Transverse colon (tissue), 4 donors: ENCODE measurements around the gene SNTA1.

ENCODE experiments used
- EP300 ChIP-seq: sonication (generic); formaldehyde crosslinking; IDR thresholded peaks from one replicate; pipeline ENCODE4 v1.6.1; 2017; ENCODE audit warnings: antibody characterized with exemption, low read depth
- POLR2A ChIP-seq: fragments of 450-650 bp; IDR thresholded peaks from one replicate; pipeline ENCODE4 v1.6.1; 2016; ENCODE audit warnings: antibody characterized with exemption, mild to moderate bottlenecking, moderate library complexity
- POLR2AphosphoS5 ChIP-seq, 3 donors: sonication (generic); formaldehyde crosslinking; IDR thresholded peaks; one replicate each; pipeline ENCODE4 v1.6.1; 2016; ENCODE audit warnings: antibody characterized with exemption in 3 of 3
- TF ChIP-seq, protein P1 (sequence below), 5 experiments: fragments of 200-600 bp in 3 of 5; fragments of 450-650 bp in 2 of 5; sonication (generic) in 3 of 5; IDR thresholded peaks; 1 replicate in 2 of 5; 2 replicates in 3 of 5; pipeline ENCODE4 v1.5.1; 2016 to 2017; ENCODE audit warnings: antibody characterized with exemption in 5 of 5, inconsistent platforms in 3 of 5, mild to moderate bottlenecking in 2 of 5, moderate library complexity in 1 of 5

- peak; percentile 97 to 98 (median 98) for TF ChIP-seq POLR2AphosphoS5 (IDR thresholded peaks at IDR 0.05)
- TF ChIP-seq, protein P1, sequence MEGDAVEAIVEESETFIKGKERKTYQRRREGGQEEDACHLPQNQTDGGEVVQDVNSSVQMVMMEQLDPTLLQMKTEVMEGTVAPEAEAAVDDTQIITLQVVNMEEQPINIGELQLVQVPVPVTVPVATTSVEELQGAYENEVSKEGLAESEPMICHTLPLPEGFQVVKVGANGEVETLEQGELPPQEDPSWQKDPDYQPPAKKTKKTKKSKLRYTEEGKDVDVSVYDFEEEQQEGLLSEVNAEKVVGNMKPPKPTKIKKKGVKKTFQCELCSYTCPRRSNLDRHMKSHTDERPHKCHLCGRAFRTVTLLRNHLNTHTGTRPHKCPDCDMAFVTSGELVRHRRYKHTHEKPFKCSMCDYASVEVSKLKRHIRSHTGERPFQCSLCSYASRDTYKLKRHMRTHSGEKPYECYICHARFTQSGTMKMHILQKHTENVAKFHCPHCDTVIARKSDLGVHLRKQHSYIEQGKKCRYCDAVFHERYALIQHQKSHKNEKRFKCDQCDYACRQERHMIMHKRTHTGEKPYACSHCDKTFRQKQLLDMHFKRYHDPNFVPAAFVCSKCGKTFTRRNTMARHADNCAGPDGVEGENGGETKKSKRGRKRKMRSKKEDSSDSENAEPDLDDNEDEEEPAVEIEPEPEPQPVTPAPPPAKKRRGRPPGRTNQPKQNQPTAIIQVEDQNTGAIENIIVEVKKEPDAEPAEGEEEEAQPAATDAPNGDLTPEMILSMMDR (IDR thresholded peaks at IDR 0.05) = no peak
- peak; percentile 97 for TF ChIP-seq POLR2A
- TF ChIP-seq EP300 = peak; percentile 38
These were observed 46.0 kb upstream of the SNTA1 start for GRCh38 chr20:33489495-33490022.
